Liver (tissue), 9 donors: ENCODE data around the gene KANSL1. TPM values are rescaled to one million over a fixed set of nuclear protein-coding genes. Genes with fewer than 3 reads are reported as not detected.

ENCODE experiments used
- DNase-seq: peaks from one replicate; pipeline ENCODE4 v3.0.0-alpha.2; 2017; ENCODE audit warnings: low spot score
- H3K27ac ChIP-seq, 2 donors: one replicate each; pipeline ENCODE4 v1.7.0; 2013; ENCODE audit warnings: inconsistent platforms in 2 of 2, low read length in 2 of 2, control low read depth in 1 of 2, low read depth in 1 of 2, mild to moderate bottlenecking in 1 of 2
- H3K27me3 ChIP-seq, 4 donors: one replicate each; pipeline versions ENCODE4 v1.6.1 to v1.7.0; 2013; ENCODE audit warnings: low read length in 3 of 4, inconsistent platforms in 1 of 4, mild to moderate bottlenecking in 1 of 4, moderate library complexity in 1 of 4; ENCODE audit not compliant: control insufficient read depth in 4 of 4, insufficient read depth in 4 of 4
- H3K36me3 ChIP-seq, 4 donors: one replicate each; pipeline versions ENCODE4 v1.6.1 to v1.7.0; 2013; ENCODE audit warnings: low read length in 3 of 4, mild to moderate bottlenecking in 3 of 4, low read depth in 1 of 4, moderate library complexity in 1 of 4; ENCODE audit not compliant: control insufficient read depth in 4 of 4, insufficient read depth in 3 of 4
- H3K4me1 ChIP-seq, 4 donors: one replicate each; pipeline versions ENCODE4 v1.6.1 to v1.7.0; 2013; ENCODE audit warnings: low read length in 3 of 4, mild to moderate bottlenecking in 3 of 4, moderate library complexity in 1 of 4; ENCODE audit not compliant: control insufficient read depth in 4 of 4, insufficient read depth in 4 of 4
- H3K4me3 ChIP-seq, 3 donors: one replicate each; pipeline versions ENCODE4 v1.6.1 to v1.7.0; 2013; ENCODE audit warnings: low read length in 3 of 3, control low read depth in 1 of 3, low read depth in 1 of 3, mild to moderate bottlenecking in 1 of 3
- H3K9ac ChIP-seq, 2 donors: one replicate each; pipeline ENCODE4 v1.7.0; 2013; ENCODE audit warnings: low read length in 2 of 2, mild to moderate bottlenecking in 2 of 2, moderate library complexity in 2 of 2, control low read depth in 1 of 2, low read depth in 1 of 2
- H3K9me3 ChIP-seq, 4 donors: one replicate each; pipeline versions ENCODE4 v1.6.1 to v1.7.0; 2013; ENCODE audit warnings: low read length in 3 of 4; ENCODE audit not compliant: control insufficient read depth in 4 of 4
- EGR1 ChIP-seq, 2 donors: IDR thresholded peaks; 2 replicates each; pipeline ENCODE4 v1.6.1; 2016 to 2018; ENCODE audit warnings: antibody characterized with exemption in 2 of 2, low read depth in 2 of 2
- FOXA2 ChIP-seq: IDR thresholded peaks from 2 replicates; pipeline ENCODE4 v1.6.1; 2016; ENCODE audit warnings: antibody characterized with exemption
- GABPA ChIP-seq, 2 donors: IDR thresholded peaks in 1 of 2; conservative IDR thresholded peaks in 1 of 2; 2 replicates each; pipeline ENCODE4 v1.6.1; 2016; ENCODE audit warnings: antibody characterized with exemption in 2 of 2, mild to moderate bottlenecking in 1 of 2, moderate library complexity in 1 of 2
- HNF4A ChIP-seq, 2 donors: conservative IDR thresholded peaks; 2 replicates each; pipeline ENCODE4 v1.6.1; 2016; ENCODE audit warnings: antibody characterized with exemption in 2 of 2, mild to moderate bottlenecking in 2 of 2
- HNF4G ChIP-seq: IDR thresholded peaks from 2 replicates; pipeline ENCODE4 v1.6.1; 2016; ENCODE audit warnings: antibody characterized with exemption
- JUND ChIP-seq, 2 donors: IDR thresholded peaks; 2 replicates each; pipeline ENCODE4 v1.6.1; 2016; ENCODE audit warnings: antibody characterized with exemption in 2 of 2
- NR2F2 ChIP-seq: IDR thresholded peaks from 2 replicates; pipeline ENCODE4 v1.6.1; 2016; ENCODE audit warnings: antibody characterized with exemption
- RAD21 ChIP-seq, 2 donors: IDR thresholded peaks; 2 replicates each; pipeline ENCODE4 v1.6.1; 2016; ENCODE audit warnings: antibody characterized with exemption in 2 of 2, mild to moderate bottlenecking in 2 of 2
- RXRA ChIP-seq, 2 donors: IDR thresholded peaks; 2 replicates each; pipeline ENCODE4 v1.6.1; 2017 to 2018; ENCODE audit warnings: antibody characterized with exemption in 2 of 2, mild to moderate bottlenecking in 1 of 2
- SP1 ChIP-seq: IDR thresholded peaks from 2 replicates; pipeline ENCODE4 v1.6.1; 2018; ENCODE audit warnings: antibody characterized with exemption, mild to moderate bottlenecking
- TAF1 ChIP-seq: conservative IDR thresholded peaks from 2 replicates; pipeline ENCODE4 v1.6.1; 2016; ENCODE audit warnings: antibody characterized with exemption, mild to moderate bottlenecking
- YY1 ChIP-seq: IDR thresholded peaks from 2 replicates; pipeline ENCODE4 v1.6.1; 2016; ENCODE audit warnings: antibody characterized with exemption, mild to moderate bottlenecking
- WGBS: extraction: QIAGEN DNeasy Blood & Tissue Kit; methylation state at CpG from one replicate; pipeline ENCODE4 v1.1.7; 2013; 5-methylcytosine and 5-hydroxymethylcytosine counted together
- polyA plus RNA-seq, 2 donors: library from polyadenylated mRNA; stranded (reverse) in 1 of 2; unstranded in 1 of 2; fragments of 200-250 nt in 1 of 2; fragments of >200 nt in 1 of 2; fragmentation: Nextera tagmentation in 1 of 2; extraction: Ambion mirVana in 1 of 2; gene quantifications; one replicate each; pipeline versions ENCODE4 v1.2.1 to v1.2.3, GENCODE V29; 2013 to 2015
- total RNA-seq, 2 donors: library from RNA; depleted of rRNA; stranded (reverse); fragments of >200 nt; gene quantifications; one replicate each; pipeline ENCODE4 v1.2.3, GENCODE V29; 2014
- TF ChIP-seq, protein P1 (sequence below): IDR thresholded peaks from 2 replicates; pipeline ENCODE4 v1.6.1; 2016; ENCODE audit warnings: antibody characterized with exemption
- TF ChIP-seq, protein P2 (sequence below): fragments of 150-350 bp; IDR thresholded peaks from 2 replicates; pipeline ENCODE4 v1.5.1; 2017; ENCODE audit warnings: improper control_type of control experiment, low read depth, low read length; ENCODE audit not compliant: missing input control
- TF ChIP-seq, protein P3 (sequence below): IDR thresholded peaks from 2 replicates; pipeline ENCODE4 v1.6.1; 2016; ENCODE audit warnings: antibody characterized with exemption, mild to moderate bottlenecking
- TF ChIP-seq, protein P4 (sequence below): IDR thresholded peaks from 2 replicates; pipeline ENCODE4 v1.6.1; 2016; ENCODE audit warnings: antibody characterized with exemption
- donor health status: healthy.
- donor health status: healthy.
- donor health status: healthy.
- donor health status: healthy.
- donor health status: healthy.

KANSL1 gene
- total and polyA plus RNA-seq, 4 donors = 5.5 to 86.3 (median 24.0) TPM

- DNase-seq = no peak
- peaks cover 3 to 27% (median 8%) of the 10 kb centered on the region in 4 donors for H3K4me1 ChIP-seq
Observed at GRCh38 chr17:46171939-46172338, 21.3 kb downstream of the KANSL1 start.

GRCh38 chr17:46170639-46171429 is 22.4 kb downstream of the KANSL1 start:
- 95% methylated on average over 11 of the region's 11 CpGs for WGBS
- Histone ChIP-seq H3K27ac (no peak overlapping the region), H3K36me3 (peaks cover 2 to 17% (median 10%) of the 10 kb centered on the region in 4 donors), H3K9me3 (no peaks in the 10 kb centered on the region), H3K9ac (no peak overlapping the region), H3K4me1 (peaks cover 1 to 26% (median 5%) of the 10 kb centered on the region in 4 donors), H3K4me3 (no peak overlapping the region), H3K27me3 (no peaks in the 10 kb centered on the region)
- TF ChIP-seq JUND (IDR thresholded peaks at IDR 0.05) = no peak
- TF ChIP-seq, protein P1, sequence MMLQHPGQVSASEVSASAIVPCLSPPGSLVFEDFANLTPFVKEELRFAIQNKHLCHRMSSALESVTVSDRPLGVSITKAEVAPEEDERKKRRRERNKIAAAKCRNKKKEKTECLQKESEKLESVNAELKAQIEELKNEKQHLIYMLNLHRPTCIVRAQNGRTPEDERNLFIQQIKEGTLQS = no peak
- DNase-seq = no peak

More at GRCh38 chr17:46171939-46172338, 21.3 kb downstream of the KANSL1 start:
- Histone ChIP-seq H3K27ac (no peak overlapping the region), H3K27me3 (no peaks in the 10 kb centered on the region), H3K4me3 (no peak overlapping the region), H3K9ac (no peak overlapping the region), H3K9me3 (no peaks in the 10 kb centered on the region), H3K36me3 (peaks cover 2 to 17% (median 10%) of the 10 kb centered on the region in 4 donors)
- 95% methylated on average over 14 of the region's 14 CpGs for WGBS
- TF ChIP-seq, protein P2, sequence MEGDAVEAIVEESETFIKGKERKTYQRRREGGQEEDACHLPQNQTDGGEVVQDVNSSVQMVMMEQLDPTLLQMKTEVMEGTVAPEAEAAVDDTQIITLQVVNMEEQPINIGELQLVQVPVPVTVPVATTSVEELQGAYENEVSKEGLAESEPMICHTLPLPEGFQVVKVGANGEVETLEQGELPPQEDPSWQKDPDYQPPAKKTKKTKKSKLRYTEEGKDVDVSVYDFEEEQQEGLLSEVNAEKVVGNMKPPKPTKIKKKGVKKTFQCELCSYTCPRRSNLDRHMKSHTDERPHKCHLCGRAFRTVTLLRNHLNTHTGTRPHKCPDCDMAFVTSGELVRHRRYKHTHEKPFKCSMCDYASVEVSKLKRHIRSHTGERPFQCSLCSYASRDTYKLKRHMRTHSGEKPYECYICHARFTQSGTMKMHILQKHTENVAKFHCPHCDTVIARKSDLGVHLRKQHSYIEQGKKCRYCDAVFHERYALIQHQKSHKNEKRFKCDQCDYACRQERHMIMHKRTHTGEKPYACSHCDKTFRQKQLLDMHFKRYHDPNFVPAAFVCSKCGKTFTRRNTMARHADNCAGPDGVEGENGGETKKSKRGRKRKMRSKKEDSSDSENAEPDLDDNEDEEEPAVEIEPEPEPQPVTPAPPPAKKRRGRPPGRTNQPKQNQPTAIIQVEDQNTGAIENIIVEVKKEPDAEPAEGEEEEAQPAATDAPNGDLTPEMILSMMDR = no peak

DNA sequence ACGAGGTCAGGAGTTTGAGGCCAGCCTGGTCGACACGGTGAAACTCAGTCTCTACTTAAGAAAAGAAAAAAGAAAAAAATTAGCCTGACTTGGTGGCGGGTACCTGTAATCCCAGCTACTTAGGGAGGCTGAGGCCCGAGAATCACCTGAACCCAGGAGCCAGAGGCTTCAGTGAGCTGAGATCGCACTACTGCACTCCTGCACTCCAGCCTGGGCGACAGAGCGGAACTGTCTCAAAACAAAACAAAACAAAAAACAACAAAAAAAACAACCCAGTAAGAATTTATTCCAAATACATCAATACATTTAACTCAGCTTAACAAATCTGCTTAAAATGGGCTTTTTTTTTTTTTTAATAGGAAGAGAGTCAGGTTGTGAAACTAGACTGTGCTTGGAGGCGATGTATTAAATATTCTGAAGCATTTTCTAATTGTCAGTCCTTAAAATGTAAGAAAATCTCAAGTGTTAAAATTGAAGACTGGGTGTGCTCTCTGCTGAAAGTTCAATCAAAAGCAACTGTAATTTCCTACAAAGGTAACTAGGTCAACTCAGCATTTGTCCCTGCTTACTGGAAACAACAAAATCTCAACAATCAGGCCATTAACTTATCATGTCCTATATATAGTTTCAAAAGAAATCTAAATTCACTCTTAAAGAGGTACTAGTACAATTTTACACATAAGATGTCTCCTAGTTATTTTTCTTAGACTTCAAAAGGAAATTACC is 23.2 kb downstream of the KANSL1 start:
- Histone ChIP-seq H3K4me3 (no peak overlapping the region), H3K27me3 (no peaks in the 10 kb centered on the region), H3K9ac (no peak overlapping the region), H3K27ac (no peak overlapping the region), H3K36me3 (peaks cover 2 to 17% (median 10%) of the 10 kb centered on the region in 4 donors), H3K4me1 (peaks cover 0 to 24% (median 5%) of the 10 kb centered on the region in 4 donors), H3K9me3 (no peaks in the 10 kb centered on the region)
- no peak for DNase-seq
- TF ChIP-seq HNF4G = no peak
- no peak for TF ChIP-seq HNF4A (conservative IDR thresholded peaks at IDR 0.05)
- TF ChIP-seq NR2F2 = no peak
- TF ChIP-seq GABPA (IDR thresholded peaks at IDR 0.05 in 1 of 2, conservative IDR thresholded peaks at IDR 0.05 in 1 of 2) = no peak
- TF ChIP-seq, protein P3, sequence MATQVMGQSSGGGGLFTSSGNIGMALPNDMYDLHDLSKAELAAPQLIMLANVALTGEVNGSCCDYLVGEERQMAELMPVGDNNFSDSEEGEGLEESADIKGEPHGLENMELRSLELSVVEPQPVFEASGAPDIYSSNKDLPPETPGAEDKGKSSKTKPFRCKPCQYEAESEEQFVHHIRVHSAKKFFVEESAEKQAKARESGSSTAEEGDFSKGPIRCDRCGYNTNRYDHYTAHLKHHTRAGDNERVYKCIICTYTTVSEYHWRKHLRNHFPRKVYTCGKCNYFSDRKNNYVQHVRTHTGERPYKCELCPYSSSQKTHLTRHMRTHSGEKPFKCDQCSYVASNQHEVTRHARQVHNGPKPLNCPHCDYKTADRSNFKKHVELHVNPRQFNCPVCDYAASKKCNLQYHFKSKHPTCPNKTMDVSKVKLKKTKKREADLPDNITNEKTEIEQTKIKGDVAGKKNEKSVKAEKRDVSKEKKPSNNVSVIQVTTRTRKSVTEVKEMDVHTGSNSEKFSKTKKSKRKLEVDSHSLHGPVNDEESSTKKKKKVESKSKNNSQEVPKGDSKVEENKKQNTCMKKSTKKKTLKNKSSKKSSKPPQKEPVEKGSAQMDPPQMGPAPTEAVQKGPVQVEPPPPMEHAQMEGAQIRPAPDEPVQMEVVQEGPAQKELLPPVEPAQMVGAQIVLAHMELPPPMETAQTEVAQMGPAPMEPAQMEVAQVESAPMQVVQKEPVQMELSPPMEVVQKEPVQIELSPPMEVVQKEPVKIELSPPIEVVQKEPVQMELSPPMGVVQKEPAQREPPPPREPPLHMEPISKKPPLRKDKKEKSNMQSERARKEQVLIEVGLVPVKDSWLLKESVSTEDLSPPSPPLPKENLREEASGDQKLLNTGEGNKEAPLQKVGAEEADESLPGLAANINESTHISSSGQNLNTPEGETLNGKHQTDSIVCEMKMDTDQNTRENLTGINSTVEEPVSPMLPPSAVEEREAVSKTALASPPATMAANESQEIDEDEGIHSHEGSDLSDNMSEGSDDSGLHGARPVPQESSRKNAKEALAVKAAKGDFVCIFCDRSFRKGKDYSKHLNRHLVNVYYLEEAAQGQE = no peak
- TF ChIP-seq EGR1 (IDR thresholded peaks at IDR 0.05; ENCODE audit: low read depth in 2 of 2) = no peak
- no peak for TF ChIP-seq FOXA2
- no peak for TF ChIP-seq TAF1
- TF ChIP-seq YY1 = no peak
- no peak for TF ChIP-seq SP1
- TF ChIP-seq RAD21 (IDR thresholded peaks at IDR 0.05) = no peak
- TF ChIP-seq RXRA (IDR thresholded peaks at IDR 0.05) = no peak
- TF ChIP-seq, protein P1 = no peak
- TF ChIP-seq JUND (IDR thresholded peaks at IDR 0.05) = no peak
- TF ChIP-seq, protein P4, sequence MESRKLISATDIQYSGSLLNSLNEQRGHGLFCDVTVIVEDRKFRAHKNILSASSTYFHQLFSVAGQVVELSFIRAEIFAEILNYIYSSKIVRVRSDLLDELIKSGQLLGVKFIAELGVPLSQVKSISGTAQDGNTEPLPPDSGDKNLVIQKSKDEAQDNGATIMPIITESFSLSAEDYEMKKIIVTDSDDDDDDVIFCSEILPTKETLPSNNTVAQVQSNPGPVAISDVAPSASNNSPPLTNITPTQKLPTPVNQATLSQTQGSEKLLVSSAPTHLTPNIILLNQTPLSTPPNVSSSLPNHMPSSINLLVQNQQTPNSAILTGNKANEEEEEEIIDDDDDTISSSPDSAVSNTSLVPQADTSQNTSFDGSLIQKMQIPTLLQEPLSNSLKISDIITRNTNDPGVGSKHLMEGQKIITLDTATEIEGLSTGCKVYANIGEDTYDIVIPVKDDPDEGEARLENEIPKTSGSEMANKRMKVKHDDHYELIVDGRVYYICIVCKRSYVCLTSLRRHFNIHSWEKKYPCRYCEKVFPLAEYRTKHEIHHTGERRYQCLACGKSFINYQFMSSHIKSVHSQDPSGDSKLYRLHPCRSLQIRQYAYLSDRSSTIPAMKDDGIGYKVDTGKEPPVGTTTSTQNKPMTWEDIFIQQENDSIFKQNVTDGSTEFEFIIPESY = no peak
- 90% methylated on average over 9 of the region's 9 CpGs for WGBS
